K562 (cell line): ENCODE measurements around the gene IRF8. TPM values are rescaled to one million over a fixed set of nuclear protein-coding genes. Genes with fewer than 3 reads are reported as not detected.
A peak's percentile ranks its signal among the peaks of the same experiment; 100 is the strongest.

Experiments
- ATAC-seq: fragments of 200-7000 bp; cut with Tn5 transposase; 3 replicates; pipeline ENCODE4 v1.9.1; 2020; ENCODE audit warnings: moderate library complexity
- BruUV-seq: library from RNA; stranded (reverse); fragments of 400-500 nt; replicated peaks from 2 replicates; lab custom pipeline; 2021; lab: Mats Ljungman, UMichigan
- CTCF ChIA-PET: fragments of 300-600 bp; formaldehyde crosslinking; extraction: SDS; loops from one replicate; lab custom pipeline; 2021; ENCODE audit warnings: low intra/inter-chr PET ratio; lab: Yijun Ruan, JAX
- POLR2A ChIA-PET: fragments of 300-600, 350-650 bp; sonication (Branson Sonifier 250); formaldehyde crosslinking; extraction: SDS; loops from one replicate; lab custom pipeline; 2021; ENCODE audit warnings: antibody characterized with exemption, inconsistent platforms; lab: Yijun Ruan, JAX
- DNase-seq, 4 experiments: peaks; one replicate each; pipeline versions ENCODE4 v3.0.0 to v3.0.0-alpha.2; 2011 to 2018; ENCODE audit warnings: low spot score in 3 of 4, mixed read lengths in 3 of 4; ENCODE audit errors: extremely low read depth in 1 of 4
- FAIRE-seq: peaks from 2 replicates; lab custom pipeline; 2011; peaks lifted over from hg19 to GRCh38; lab: Jason Lieb, UNC
- H2AFZ ChIP-seq: 2 replicates; pipeline ENCODE4 v1.6.0; 2011; ENCODE audit warnings: low read depth, low read length, control low read depth, inconsistent platforms
- H3K27ac ChIP-seq: fragments of 200-600 bp; 3 replicates; pipeline ENCODE4 v1.8.0; 2011; ENCODE audit warnings: low read depth, mild to moderate bottlenecking, control low read depth, inconsistent platforms, low read length, moderate library complexity, mixed read lengths; ENCODE audit errors: extremely low read depth
- H3K27me3 ChIP-seq, 2 experiments: fragments of 300-600 bp in 1 of 2; 2 replicates in 1 of 2; 3 replicates in 1 of 2; pipeline versions ENCODE4 v1.6.0 to v1.8.0; 2011; ENCODE audit warnings: inconsistent platforms in 2 of 2, low read length in 2 of 2, mild to moderate bottlenecking in 1 of 2, mixed read lengths in 1 of 2, moderate library complexity in 1 of 2; ENCODE audit not compliant: control insufficient read depth in 2 of 2, insufficient read depth in 2 of 2
- H3K36me3 ChIP-seq: fragments of 300-600 bp; 3 replicates; pipeline ENCODE4 v1.8.0; 2011; ENCODE audit warnings: mild to moderate bottlenecking, low read length, inconsistent platforms; ENCODE audit not compliant: control insufficient read depth, insufficient read depth
- H3K4me1 ChIP-seq, 2 experiments: fragments of 200-600 bp in 1 of 2; replicated peaks in 1 of 2; 2 replicates in 1 of 2; 3 replicates in 1 of 2; pipeline versions ENCODE4 v1.5.1 to v1.8.0; 2011; ENCODE audit warnings: inconsistent platforms in 2 of 2, low read length in 2 of 2, mild to moderate bottlenecking in 1 of 2, mixed read lengths in 1 of 2, moderate library complexity in 1 of 2; ENCODE audit not compliant: control insufficient read depth in 2 of 2, insufficient read depth in 2 of 2
- H3K4me2 ChIP-seq: 2 replicates; pipeline ENCODE4 v1.6.1; 2011; ENCODE audit warnings: low read length, control low read depth, inconsistent platforms, mixed read lengths; ENCODE audit not compliant: insufficient read depth
- H3K4me3 ChIP-seq: fragments of 200-600 bp; sonication (generic), shearing (Covaris generic); 2 replicates; pipeline ENCODE4 v1.5.1; 2016; ENCODE audit warnings: control low read depth, inconsistent platforms
- H3K79me2 ChIP-seq: fragments of 200-600 bp; 3 replicates; pipeline ENCODE4 v1.8.0; 2011; ENCODE audit warnings: low read length, inconsistent platforms; ENCODE audit not compliant: control insufficient read depth, insufficient read depth
- H3K9ac ChIP-seq, 2 experiments: 2 replicates each; pipeline versions ENCODE4 v1.6.0 to v1.6.1; 2011; ENCODE audit warnings: low read depth in 2 of 2, low read length in 2 of 2, control low read depth in 1 of 2, inconsistent platforms in 1 of 2, mild to moderate bottlenecking in 1 of 2, mixed read lengths in 1 of 2; ENCODE audit not compliant: insufficient read depth in 1 of 2
- H3K9me1 ChIP-seq: one replicate; pipeline ENCODE4 v1.6.0; 2011; ENCODE audit warnings: inconsistent platforms, mild to moderate bottlenecking, low read length, moderate library complexity; ENCODE audit not compliant: control insufficient read depth, insufficient read depth
- H3K9me3 ChIP-seq: replicated peaks from 2 replicates; pipeline ENCODE4 v1.5.1; 2011; ENCODE audit warnings: low read depth, low read length, inconsistent platforms; ENCODE audit not compliant: control insufficient read depth, insufficient read depth
- H4K20me1 ChIP-seq: replicated peaks from 2 replicates; pipeline ENCODE4 v1.6.1; 2011; ENCODE audit warnings: low read length, inconsistent platforms, mixed read lengths; ENCODE audit not compliant: control insufficient read depth, insufficient read depth
- ATF3 ChIP-seq, 2 experiments: fragments of 450-650 bp in 1 of 2; sonication (generic) in 1 of 2; formaldehyde crosslinking in 1 of 2; IDR thresholded peaks in 1 of 2; conservative IDR thresholded peaks in 1 of 2; 2 replicates each; pipeline versions ENCODE4 v1.6.1 to v1.8.1; 2016 to 2023; ENCODE audit warnings: mild to moderate bottlenecking in 2 of 2, moderate library complexity in 2 of 2, inconsistent platforms in 1 of 2, missing genetic modification reagents in 1 of 2
- CEBPB ChIP-seq: fragments of 450-650 bp; IDR thresholded peaks from 2 replicates; pipeline ENCODE4 v1.6.1; 2016; ENCODE audit warnings: missing genetic modification characterization, missing compliant biosample characterization
- ZBTB33 ChIP-seq: sonication (generic); formaldehyde crosslinking; IDR thresholded peaks from 2 replicates; pipeline ENCODE4 v1.8.1; 2023; ENCODE audit warnings: mild to moderate bottlenecking, missing genetic modification reagents
- WGBS: fragments of 100-300 bp; shearing (Covaris generic); methylation state at CpG from one replicate; pipeline ENCODE4 v1.1.6; 2016; ENCODE audit warnings: low coverage, mixed read lengths; ENCODE audit not compliant: insufficient coverage; ENCODE audit errors: missing lambda C conversion rate; 5-methylcytosine and 5-hydroxymethylcytosine counted together
- in situ Hi-C: fragments of 300-500 bp; cut with MboI; formaldehyde crosslinking; loops from 4 replicates; pipeline ENCODE4 v1.15.0; 2018; ENCODE audit warnings: inconsistent platforms, mixed read lengths
- intact Hi-C: fragments of 100-400 bp; cut with micrococcal nuclease; formaldehyde crosslinking; loops from 2 replicates; pipeline ENCODE4 v1.14.2; 2022
- polyA plus RNA-seq, 8 experiments: library from polyadenylated mRNA; depleted of rRNA in 4 of 8; stranded (reverse) in 5 of 8; unstranded in 3 of 8; fragments of >200 nt; fragmentation: Nextera tagmentation in 2 of 8; fragmentation: Illumina TruSeq in 1 of 8; extraction: Ambion mirVana in 2 of 8; extraction: Trizol in 1 of 8; gene quantifications; 2 replicates each; pipeline versions ENCODE4 v1.2.1 to v1.2.3, GENCODE V29; 2011 to 2014; ENCODE audit warnings: inconsistent platforms in 1 of 8, missing spikeins in 1 of 8
- total RNA-seq, 7 experiments: library from RNA; depleted of rRNA in 6 of 7; stranded (reverse); fragments of >200 nt in 6 of 7; fragmentation: Illumina TruSeq in 2 of 7; extraction: Trizol in 2 of 7; gene quantifications; 2 replicates each; pipeline versions ENCODE4 v1.2.1 to v1.2.3, GENCODE V29; 2011 to 2021; ENCODE audit warnings: low replicate concordance in 1 of 7

Gene IRF8
- total and polyA plus RNA-seq, 9 of the 15 experiments (the other 6 are each of a cell fraction or from before 2014, with no cell fraction given) = 0.01 to 0.98 TPM; not detected in 7

- FAIRE-seq = no peak
- Histone ChIP-seq H3K79me2 (no peaks in the 10 kb centered on the region), H3K27ac (no peak overlapping the region), H3K4me3 (no peak overlapping the region), H2AFZ (no peak overlapping the region), H3K27me3 (peaks cover 52 to 82% of the 10 kb centered on the region in 2 experiments; a peak in 4 of 5 replicates), H3K36me3 (no peaks in the 10 kb centered on the region), H3K9me3 (no peaks in the 10 kb centered on the region), H3K9me1 (no peaks in the 10 kb centered on the region), H3K4me1 (no peaks in the 10 kb centered on the region), H4K20me1 (peaks cover 11% of the 10 kb centered on the region; the same call in 1 of the 2 replicates), H3K9ac (no peak overlapping the region), H3K4me2 (no peak overlapping the region)
- DNase-seq = no peak
- CTCF ChIA-PET = no interaction called here
- BruUV-seq = no TSS peak
- POLR2A ChIA-PET = interaction anchor here (1.0 kb wide), 1 partner anchor 9 kb away, joined by 3 read pairs; no protein-coding TSS in a partner anchor
- in situ Hi-C loops = no loop called here
- under 1% methylated on average over 10 of the region's 10 CpGs for WGBS
- intact Hi-C loops = no loop called here
- TF ChIP-seq ZBTB33 (CRISPR knock-in tag) (no peak), ATF3 (IDR thresholded peaks at IDR 0.05) (peak; percentile 29), ATF3 (CRISPR knock-in tag; conservative IDR thresholded peaks at IDR 0.05) (no peak), CEBPB (tag) (0 out of 2 replicates have a peak, but pooled peaks have one; percentile 38)
- no peak for ATAC-seq
Measured at GRCh38 chr16:85928401-85928820, 29.4 kb downstream of the IRF8 start.
